Mucosa of gallbladder (tissue), 1 donor: ENCODE results near the gene ADGRA1. TPM values are rescaled to one million over a fixed set of nuclear protein-coding genes. Genes with fewer than 3 reads are reported as not detected.
"Not testable (repeated sequence)": the region's sequence is repeated elsewhere in the genome, so short reads cannot be mapped to it uniquely, and the experiment has no call there.

ENCODE experiments used
- DNase-seq: peaks from one replicate; pipeline ENCODE4 v3.0.0-alpha.2; 2020; ENCODE audit warnings: low spot score
- total RNA-seq: library from RNA; stranded (reverse); gene quantifications from one replicate; pipeline ENCODE4 v1.2.1, GENCODE V29; 2021
- donor health status: DM: no; HTN: no; CAD: no.

The ADGRA1 gene
- total RNA-seq, 1 donor from 2014 or later: not detected

DNA sequence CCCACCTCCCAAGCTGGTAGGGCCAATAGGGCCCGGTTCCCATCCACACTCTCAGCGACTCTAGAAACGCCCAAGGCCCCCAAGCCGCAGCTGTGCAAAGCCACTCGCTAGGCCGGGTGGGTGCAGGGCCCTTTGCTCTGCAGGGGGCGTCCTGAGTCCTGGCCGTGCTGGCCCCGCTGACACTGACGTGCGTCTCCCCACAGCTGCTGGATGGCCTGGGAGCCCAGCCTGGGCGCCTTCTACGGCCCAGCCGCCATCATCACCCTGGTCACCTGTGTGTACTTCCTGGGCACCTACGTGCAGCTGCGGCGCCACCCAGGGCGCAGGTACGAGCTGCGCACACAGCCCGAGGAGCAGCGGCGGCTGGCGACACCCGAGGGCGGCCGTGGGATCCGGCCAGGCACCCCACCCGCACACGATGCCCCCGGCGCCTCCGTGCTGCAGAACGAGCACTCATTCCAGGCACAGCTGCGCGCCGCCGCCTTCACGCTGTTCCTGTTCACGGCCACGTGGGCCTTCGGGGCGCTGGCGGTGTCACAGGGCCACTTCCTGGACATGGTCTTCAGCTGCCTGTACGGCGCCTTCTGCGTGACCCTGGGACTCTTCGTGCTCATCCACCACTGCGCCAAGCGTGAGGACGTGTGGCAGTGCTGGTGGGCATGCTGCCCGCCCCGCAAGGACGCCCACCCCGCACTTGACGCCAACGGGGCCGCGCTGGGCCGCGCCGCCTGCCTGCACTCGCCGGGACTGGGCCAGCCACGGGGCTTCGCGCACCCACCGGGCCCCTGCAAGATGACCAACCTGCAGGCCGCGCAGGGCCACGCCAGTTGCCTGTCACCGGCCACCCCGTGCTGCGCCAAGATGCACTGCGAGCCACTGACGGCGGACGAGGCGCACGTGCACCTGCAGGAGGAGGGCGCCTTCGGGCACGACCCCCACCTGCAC lies 40.7 kb downstream of the ADGRA1 start:
- no peak for DNase-seq

DNA sequence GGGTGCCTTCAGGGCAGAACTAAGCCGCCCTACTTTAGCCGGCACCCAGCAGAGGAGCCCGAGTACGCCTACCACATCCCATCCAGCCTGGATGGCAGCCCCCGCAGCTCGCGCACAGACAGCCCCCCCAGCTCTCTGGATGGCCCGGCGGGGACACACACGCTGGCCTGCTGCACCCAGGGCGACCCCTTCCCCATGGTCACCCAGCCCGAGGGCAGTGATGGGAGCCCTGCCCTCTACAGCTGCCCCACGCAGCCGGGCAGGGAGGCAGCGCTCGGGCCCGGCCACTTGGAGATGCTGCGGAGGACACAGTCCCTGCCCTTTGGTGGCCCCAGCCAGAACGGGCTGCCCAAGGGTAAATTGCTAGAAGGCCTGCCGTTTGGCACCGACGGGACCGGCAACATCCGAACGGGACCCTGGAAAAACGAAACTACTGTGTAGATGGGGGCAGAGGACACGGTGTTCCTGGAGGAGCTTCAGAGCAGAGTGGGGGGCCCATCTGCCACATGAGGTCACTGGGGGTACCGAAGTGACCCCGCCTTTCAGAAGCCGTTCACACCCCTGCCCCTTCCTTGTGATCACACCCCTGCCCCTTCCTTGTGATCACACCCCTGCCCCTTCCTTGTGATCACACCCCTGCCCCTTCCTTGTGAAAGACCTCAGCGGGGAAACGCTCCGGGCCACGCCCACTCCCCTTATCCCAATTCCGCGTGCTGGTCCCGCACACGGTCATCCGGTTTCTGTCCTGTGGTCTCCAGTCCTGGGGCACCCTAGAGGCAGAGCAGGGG lies 41.5 kb downstream of the ADGRA1 start:
- DNase-seq: no peak

DNA sequence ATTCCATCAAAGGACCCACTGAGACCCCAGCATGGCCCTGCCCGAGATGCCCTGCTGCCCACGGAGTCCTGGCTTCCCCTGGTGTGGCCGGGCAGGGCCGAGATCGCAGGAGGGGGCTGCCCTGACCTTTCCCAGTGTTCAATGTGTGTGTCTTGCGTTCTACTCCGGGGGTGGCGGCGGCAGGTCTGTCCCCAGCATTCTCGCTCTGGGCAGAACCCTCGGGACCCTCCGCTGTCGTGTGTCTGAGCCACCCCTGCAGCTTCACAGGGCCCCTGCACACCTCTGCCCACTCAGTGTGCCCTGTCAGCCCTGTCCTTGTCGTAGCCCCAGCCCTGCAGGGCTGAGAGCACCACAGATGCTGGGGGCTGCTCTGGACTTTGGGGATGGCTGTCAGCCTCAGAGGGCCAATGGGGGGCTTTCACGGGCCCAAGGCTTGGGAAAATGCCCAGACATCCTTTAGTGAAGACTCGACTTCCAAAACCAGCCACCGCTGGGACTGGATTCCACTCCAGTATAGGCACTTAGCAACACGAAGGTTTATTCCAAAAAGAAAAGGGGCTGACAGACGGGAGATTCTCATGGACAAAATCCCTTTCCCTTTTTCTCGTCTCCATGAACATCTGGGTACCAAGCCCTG lies 42.3 kb downstream of the ADGRA1 start:
- DNase-seq: no peak

DNA sequence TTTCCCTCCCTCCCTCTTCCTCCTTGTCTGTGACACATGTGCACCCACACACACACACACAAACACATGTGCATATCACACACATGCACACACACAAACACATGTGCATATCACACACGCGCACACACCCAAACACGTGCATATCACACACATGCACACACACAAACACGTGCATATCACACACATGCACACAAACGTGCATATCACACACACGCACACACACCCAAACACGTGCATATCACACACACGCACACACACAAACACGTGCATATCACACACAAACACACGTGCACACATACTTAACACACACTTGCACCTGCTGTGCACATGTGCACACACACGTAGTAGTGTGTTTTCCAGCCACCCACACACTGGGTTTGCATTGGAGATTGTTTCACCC lies 42.9 kb downstream of the ADGRA1 start:
- no peak for DNase-seq

- DNase-seq: no peak
These were observed 43.3 kb downstream of the ADGRA1 start for GRCh38 chr10:133131053-133131452.

DNA sequence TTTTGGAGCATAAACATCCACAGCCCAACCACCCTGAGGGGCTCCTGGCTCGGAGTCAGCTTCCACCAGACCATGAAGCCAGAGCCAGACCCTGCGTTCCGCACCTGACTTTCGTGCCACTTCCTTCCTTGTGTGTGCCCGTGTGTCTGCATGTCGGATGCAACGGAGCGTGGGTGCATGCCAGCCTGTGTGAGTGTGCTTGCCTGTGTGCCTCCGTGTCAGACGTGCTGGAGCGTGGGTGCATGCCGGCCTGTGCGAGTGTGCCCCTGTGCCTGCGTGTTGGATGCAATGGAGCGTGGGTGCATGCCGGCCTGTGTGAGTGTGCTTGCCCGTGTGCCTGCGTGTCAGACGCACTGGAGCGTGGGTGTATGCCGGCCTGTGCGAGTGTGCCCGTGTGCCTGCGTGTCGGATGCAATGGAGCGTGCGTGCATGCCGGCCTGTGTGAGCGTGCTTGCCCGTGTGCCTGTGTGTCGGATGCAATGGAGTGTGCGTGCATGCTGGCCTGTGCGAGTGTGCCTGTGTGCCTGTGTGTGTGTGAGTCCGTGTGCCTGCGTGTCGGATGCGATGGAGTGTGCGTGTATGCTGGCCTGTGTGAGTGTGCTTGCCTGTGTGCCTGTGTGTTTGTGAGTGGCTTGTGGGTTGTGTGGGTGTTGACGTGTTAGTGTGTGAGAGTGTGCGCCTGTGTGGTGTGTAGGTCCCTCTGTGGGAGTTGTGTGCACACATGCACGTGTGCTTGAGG lies 44.2 kb downstream of the ADGRA1 start:
- no peak for DNase-seq

DNA sequence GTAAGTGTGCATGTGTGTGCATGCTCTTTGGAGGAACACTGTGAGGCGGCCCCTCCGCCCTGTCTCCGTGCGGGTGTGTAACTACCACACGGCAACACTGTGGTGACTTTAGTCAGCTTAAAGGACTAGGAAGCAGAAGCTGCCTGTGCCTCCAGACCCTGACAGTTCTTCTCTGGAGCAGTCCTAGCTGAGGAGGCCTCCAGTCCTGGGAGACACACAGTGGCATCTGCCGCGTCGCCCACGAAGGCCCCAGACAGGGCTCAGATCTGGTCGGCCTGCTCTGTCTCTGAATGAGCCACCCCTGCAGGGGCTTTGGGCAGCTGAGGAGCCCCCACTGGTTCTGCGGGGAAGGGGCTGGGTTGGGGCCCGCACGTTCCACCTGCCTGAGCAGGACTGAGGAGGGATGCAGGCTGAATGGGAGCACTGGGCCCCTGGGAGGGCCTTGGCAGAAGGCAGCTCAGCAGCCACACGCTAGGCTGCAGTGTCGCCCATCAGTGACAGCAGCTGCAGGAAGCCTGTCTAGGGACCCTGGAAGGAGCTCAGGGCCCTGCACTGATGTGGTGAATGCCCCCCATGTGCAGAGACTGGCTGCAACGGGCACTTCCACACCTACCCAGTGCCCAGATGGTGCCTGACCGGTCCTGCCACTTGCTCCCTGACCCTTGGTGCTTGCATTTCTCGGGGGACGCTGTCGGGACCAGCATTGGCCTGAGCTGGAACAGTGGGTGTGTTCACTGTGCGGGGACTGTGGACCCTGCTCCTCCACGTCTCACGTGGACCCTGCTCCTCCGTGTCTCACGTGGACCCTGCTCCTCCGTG lies 45.0 kb downstream of the ADGRA1 start:
- no peak for DNase-seq

GRCh38 chr10:133133471-133134231 lies 45.9 kb downstream of the ADGRA1 start:
- DNase-seq: no peak

- no peak for DNase-seq
These were observed 46.8 kb downstream of the ADGRA1 start for GRCh38 chr10:133134411-133135115.

- DNase-seq: no peak
These were observed 47.4 kb downstream of the ADGRA1 start for GRCh38 chr10:133135116-133135465.

- not testable (repeated sequence) for DNase-seq
These were observed 49.9 kb downstream of the ADGRA1 start for GRCh38 chr10:133137486-133138145.

- no peak for DNase-seq
These were observed 51.9 kb downstream of the ADGRA1 start for GRCh38 chr10:133139551-133140065.

GRCh38 chr10:133140417-133141143 lies 52.9 kb downstream of the ADGRA1 start:
- DNase-seq: no peak

DNA sequence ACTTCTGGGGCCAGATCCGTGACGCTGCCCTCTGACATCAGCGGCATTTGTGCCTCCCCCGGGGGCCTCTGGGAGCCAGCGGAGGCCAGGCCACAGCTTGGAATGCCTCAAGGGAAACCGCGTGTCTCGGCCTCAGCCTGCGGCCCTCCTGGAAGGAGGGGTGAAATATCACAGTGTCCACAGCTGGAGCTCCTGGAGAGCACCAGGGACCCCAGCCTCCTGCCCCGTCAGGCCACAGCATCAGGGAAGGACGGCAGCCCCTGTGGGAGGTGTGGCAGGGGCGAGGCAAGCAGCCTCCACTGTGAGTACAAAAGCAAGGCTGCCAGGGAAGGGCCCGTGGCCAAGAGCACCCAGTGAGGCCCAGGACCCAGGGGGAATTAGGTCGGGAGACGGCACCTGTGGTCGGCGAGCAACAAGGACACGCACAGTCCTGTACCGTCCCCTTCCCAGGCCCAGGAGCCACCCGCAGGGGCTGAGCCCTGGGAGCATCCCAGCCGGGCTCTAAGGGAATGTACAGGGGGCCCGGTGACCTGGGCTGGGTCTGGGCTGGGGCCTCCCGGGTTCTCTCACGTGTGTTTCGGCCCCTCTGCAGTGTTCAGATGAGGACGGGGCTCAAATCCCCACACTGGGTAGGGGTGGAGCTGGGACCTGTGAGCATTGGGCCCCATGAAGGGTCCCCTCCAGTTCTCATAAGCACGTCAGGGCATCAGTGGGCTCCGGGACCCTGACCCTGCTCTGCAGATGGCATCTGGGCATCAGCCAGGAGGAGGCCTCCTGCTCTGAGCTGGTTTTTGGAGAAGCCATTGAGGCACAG lies 53.6 kb downstream of the ADGRA1 start:
- no peak for DNase-seq

DNA sequence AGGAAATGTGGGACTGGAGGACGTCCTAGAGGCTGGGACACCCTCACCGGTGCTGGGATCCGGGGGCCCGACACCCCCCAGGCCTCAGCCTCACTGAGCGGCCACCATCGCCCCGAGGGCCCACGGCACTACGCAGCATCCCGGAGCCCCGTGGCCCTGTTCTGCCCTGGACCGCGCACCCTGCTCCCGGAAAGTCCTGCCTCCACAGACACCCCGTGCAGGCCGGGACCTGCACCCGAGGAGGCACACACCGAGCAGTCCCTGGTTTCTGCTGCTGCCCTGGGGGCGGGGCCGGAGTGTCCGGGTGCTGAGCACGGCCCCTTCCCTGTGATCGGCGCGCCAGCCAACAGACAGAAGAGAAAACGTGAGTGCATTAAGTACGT lies 54.2 kb downstream of the ADGRA1 start:
- DNase-seq: no peak

GRCh38 chr10:133142523-133143199 lies 54.9 kb downstream of the ADGRA1 start:
- no peak for DNase-seq

- DNase-seq: no peak
These were observed 55.4 kb downstream of the ADGRA1 start for GRCh38 chr10:133143200-133143533.
